A549 (cell line): Measurements from ENCODE around the gene TRPV4.

Experiments used
- CEBPB ChIP-seq, 2 experiments: fragments of >200 bp in 1 of 2; sonication (Bioruptor Twin) in 1 of 2; formaldehyde crosslinking in 1 of 2; IDR thresholded peaks; 2 replicates each; pipeline ENCODE4 v1.6.1; 2012 to 2016
- EHMT2 ChIP-seq: fragments of 200-600 bp; sonication (generic); IDR thresholded peaks from 2 replicates; pipeline ENCODE4 v1.6.1; 2016; ENCODE audit warnings: antibody characterized with exemption, low read depth, mild to moderate bottlenecking, moderate library complexity
- EP300 ChIP-seq, 2 experiments: fragments of >200 bp; sonication (Bioruptor Twin); formaldehyde crosslinking; IDR thresholded peaks; 2 replicates in 1 of 2; 3 replicates in 1 of 2; pipeline ENCODE4 v1.6.1; 2016 to 2017
- ESRRA ChIP-seq: fragments of 150-350 bp; IDR thresholded peaks from 2 replicates; pipeline ENCODE4 v1.6.1; 2014; ENCODE audit warnings: mild to moderate bottlenecking, low read length, borderline replicate concordance
- HDAC2 ChIP-seq: fragments of 200-600 bp; sonication (generic); IDR thresholded peaks from 2 replicates; pipeline ENCODE4 v1.6.1; 2016
- JUN ChIP-seq, 2 experiments: fragments of >200 bp; sonication (Bioruptor Twin); formaldehyde crosslinking; IDR thresholded peaks; 2 replicates in 1 of 2; 3 replicates in 1 of 2; pipeline ENCODE4 v1.6.1; 2016 to 2017
- MYC ChIP-seq: IDR thresholded peaks from 2 replicates; pipeline ENCODE4 v1.6.1; 2012; ENCODE audit warnings: mild to moderate bottlenecking, inconsistent platforms, low read length, improper control_type of control experiment, borderline replicate concordance
- POLR2A ChIP-seq: IDR thresholded peaks from 2 replicates; pipeline ENCODE4 v1.6.1; 2012; ENCODE audit warnings: mild to moderate bottlenecking, low read length
- TP53 ChIP-seq: fragments of 250-450 bp; sonication (Bioruptor Pico); IDR thresholded peaks from 2 replicates; pipeline ENCODE4 v1.5.0; 2021; ENCODE audit warnings: mild to moderate bottlenecking, moderate library complexity
- TF ChIP-seq, protein P1 (sequence below): fragments of >200 bp; sonication (Bioruptor Twin); formaldehyde crosslinking; IDR thresholded peaks from 3 replicates; pipeline ENCODE4 v1.6.1; 2016
- TF ChIP-seq, protein P2 (sequence below): fragments of >200 bp; sonication (Bioruptor Twin); formaldehyde crosslinking; IDR thresholded peaks from 3 replicates; pipeline ENCODE4 v1.5.1; 2016
- TF ChIP-seq, protein P3 (sequence below): fragments of 450-650 bp; IDR thresholded peaks from 2 replicates; pipeline ENCODE4 v1.6.1; 2014; ENCODE audit warnings: antibody characterized with exemption
- TF ChIP-seq, protein P4 (sequence below): fragments of 200-600 bp; sonication (generic); IDR thresholded peaks from 2 replicates; pipeline ENCODE4 v1.6.1; 2016; ENCODE audit warnings: antibody characterized with exemption, mild to moderate bottlenecking, moderate library complexity
- TF ChIP-seq, protein P5 (sequence below): IDR thresholded peaks from 2 replicates; pipeline ENCODE4 v1.6.1; 2012

DNA sequence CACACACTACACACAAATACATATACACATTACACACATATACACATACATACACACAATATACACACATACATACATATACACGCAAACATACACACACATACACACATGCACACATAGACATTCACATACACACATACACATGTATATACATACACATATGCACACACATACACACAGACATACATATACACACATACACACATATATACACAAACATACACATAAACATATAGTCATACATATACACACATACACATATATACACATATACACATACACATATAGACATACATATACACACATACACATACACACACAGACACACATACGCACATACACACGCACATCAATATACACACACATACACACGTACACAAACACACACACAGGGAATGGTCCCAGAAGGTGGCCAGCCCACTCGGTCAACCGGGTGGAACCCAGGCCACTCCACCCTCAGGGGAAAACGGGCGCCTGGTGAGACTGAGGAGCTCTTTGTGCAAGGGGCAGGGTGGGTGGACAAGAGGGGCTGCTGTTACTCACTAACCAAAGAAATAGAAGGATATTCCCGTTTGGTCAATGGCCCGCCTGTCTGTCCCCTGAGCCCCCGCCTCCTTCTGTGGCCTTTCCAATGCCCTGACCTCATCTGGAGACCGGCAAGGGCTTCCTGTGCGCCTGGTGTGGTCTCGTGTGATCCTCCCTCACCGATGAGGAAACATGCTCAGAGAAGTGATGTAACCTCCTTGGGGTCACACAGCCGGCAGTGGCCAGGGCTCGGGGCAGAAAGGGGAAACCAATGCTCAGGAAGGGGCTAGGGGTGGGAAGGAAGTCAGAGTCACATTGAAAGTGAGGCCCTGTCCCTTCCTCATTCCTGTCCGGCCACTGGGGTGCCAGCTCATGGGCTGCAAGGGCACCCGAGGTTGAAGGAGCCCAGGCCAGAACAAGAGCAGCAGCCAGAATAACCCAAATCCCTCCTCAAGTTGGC, 5.3 kb downstream of the TRPV4 start:
- TF ChIP-seq HDAC2 (no peak), ESRRA (no peak), POLR2A (no peak), JUN (IDR thresholded peaks at IDR 0.05) (no peak), EP300 (IDR thresholded peaks at IDR 0.05) (no peak), CEBPB (IDR thresholded peaks at IDR 0.05) (no peak), TP53 (CRISPR knock-in tag) (no peak), EHMT2 (no peak), MYC (no peak)
- TF ChIP-seq, protein P1, sequence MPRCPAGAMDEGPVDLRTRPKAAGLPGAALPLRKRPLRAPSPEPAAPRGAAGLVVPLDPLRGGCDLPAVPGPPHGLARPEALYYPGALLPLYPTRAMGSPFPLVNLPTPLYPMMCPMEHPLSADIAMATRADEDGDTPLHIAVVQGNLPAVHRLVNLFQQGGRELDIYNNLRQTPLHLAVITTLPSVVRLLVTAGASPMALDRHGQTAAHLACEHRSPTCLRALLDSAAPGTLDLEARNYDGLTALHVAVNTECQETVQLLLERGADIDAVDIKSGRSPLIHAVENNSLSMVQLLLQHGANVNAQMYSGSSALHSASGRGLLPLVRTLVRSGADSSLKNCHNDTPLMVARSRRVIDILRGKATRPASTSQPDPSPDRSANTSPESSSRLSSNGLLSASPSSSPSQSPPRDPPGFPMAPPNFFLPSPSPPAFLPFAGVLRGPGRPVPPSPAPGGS = no peak
- TF ChIP-seq, protein P2, sequence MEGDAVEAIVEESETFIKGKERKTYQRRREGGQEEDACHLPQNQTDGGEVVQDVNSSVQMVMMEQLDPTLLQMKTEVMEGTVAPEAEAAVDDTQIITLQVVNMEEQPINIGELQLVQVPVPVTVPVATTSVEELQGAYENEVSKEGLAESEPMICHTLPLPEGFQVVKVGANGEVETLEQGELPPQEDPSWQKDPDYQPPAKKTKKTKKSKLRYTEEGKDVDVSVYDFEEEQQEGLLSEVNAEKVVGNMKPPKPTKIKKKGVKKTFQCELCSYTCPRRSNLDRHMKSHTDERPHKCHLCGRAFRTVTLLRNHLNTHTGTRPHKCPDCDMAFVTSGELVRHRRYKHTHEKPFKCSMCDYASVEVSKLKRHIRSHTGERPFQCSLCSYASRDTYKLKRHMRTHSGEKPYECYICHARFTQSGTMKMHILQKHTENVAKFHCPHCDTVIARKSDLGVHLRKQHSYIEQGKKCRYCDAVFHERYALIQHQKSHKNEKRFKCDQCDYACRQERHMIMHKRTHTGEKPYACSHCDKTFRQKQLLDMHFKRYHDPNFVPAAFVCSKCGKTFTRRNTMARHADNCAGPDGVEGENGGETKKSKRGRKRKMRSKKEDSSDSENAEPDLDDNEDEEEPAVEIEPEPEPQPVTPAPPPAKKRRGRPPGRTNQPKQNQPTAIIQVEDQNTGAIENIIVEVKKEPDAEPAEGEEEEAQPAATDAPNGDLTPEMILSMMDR = no peak
- TF ChIP-seq, protein P3, sequence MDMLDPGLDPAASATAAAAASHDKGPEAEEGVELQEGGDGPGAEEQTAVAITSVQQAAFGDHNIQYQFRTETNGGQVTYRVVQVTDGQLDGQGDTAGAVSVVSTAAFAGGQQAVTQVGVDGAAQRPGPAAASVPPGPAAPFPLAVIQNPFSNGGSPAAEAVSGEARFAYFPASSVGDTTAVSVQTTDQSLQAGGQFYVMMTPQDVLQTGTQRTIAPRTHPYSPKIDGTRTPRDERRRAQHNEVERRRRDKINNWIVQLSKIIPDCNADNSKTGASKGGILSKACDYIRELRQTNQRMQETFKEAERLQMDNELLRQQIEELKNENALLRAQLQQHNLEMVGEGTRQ = no peak
- TF ChIP-seq, protein P4, sequence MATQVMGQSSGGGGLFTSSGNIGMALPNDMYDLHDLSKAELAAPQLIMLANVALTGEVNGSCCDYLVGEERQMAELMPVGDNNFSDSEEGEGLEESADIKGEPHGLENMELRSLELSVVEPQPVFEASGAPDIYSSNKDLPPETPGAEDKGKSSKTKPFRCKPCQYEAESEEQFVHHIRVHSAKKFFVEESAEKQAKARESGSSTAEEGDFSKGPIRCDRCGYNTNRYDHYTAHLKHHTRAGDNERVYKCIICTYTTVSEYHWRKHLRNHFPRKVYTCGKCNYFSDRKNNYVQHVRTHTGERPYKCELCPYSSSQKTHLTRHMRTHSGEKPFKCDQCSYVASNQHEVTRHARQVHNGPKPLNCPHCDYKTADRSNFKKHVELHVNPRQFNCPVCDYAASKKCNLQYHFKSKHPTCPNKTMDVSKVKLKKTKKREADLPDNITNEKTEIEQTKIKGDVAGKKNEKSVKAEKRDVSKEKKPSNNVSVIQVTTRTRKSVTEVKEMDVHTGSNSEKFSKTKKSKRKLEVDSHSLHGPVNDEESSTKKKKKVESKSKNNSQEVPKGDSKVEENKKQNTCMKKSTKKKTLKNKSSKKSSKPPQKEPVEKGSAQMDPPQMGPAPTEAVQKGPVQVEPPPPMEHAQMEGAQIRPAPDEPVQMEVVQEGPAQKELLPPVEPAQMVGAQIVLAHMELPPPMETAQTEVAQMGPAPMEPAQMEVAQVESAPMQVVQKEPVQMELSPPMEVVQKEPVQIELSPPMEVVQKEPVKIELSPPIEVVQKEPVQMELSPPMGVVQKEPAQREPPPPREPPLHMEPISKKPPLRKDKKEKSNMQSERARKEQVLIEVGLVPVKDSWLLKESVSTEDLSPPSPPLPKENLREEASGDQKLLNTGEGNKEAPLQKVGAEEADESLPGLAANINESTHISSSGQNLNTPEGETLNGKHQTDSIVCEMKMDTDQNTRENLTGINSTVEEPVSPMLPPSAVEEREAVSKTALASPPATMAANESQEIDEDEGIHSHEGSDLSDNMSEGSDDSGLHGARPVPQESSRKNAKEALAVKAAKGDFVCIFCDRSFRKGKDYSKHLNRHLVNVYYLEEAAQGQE = no peak
- TF ChIP-seq, protein P5, sequence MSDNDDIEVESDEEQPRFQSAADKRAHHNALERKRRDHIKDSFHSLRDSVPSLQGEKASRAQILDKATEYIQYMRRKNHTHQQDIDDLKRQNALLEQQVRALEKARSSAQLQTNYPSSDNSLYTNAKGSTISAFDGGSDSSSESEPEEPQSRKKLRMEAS = no peak
